HCT116 (cell line): ENCODE data around the gene TEPSIN. TPM values are rescaled to one million over a fixed set of nuclear protein-coding genes. Genes with fewer than 3 reads are reported as not detected.

Experiments
- ATAC-seq: fragments of 200-7000 bp; cut with Tn5 transposase; 2 replicates; pipeline ENCODE4 v1.9.1; 2020; ENCODE audit warnings: mild to moderate bottlenecking, moderate library complexity
- BruUV-seq: library from RNA; stranded (reverse); fragments of 400-500 nt; replicated peaks from 2 replicates; lab custom pipeline; 2021; lab: Mats Ljungman, UMichigan
- CTCF ChIA-PET: fragments of 300-600 bp; sonication (Branson Sonifier 250); formaldehyde crosslinking; loops from one replicate; lab custom pipeline; 2021; ENCODE audit warnings: antibody characterized with exemption; lab: Charles Lee
- POLR2A ChIA-PET: fragments of 300-600, 350-600 bp; sonication (Branson Sonifier 250); formaldehyde crosslinking; loops from one replicate; lab custom pipeline; 2021; ENCODE audit warnings: antibody characterized with exemption; lab: Charles Lee
- RAD21 ChIA-PET, 2 experiments: fragments of 300-600 bp; sonication (Branson Sonifier 250); formaldehyde crosslinking; loops; one replicate each; lab custom pipeline; 2023; ENCODE audit warnings: low total read pairs in 2 of 2; ENCODE audit not compliant: uncharacterized antibody in 2 of 2, unreplicated experiment in 2 of 2, low non-redundant PET in 1 of 2; lab: Charles Lee
- DNase-seq: peaks from one replicate; pipeline ENCODE4 v3.0.0-alpha.2; 2010; ENCODE audit warnings: low read depth, low spot score
- H2AFZ ChIP-seq: fragments of 200-600 bp; shearing (Covaris generic), sonication (generic); 2 replicates; pipeline ENCODE4 v1.6.1; 2017; ENCODE audit warnings: low read depth, mixed run types, mixed read lengths, antibody characterized with exemption, low read length; ENCODE audit not compliant: poor library complexity, severe bottlenecking
- H3K27ac ChIP-seq: 2 replicates; pipeline ENCODE4 v1.5.1; 2012; ENCODE audit warnings: low read depth, low read length
- H3K27me3 ChIP-seq: fragments of 200-600 bp; sonication (generic); 2 replicates; pipeline ENCODE4 v1.6.1; 2016; ENCODE audit warnings: mixed run types, low read length, mixed read lengths; ENCODE audit not compliant: insufficient read depth
- H3K36me3 ChIP-seq, 2 experiments: fragments of 200-500 bp in 1 of 2; fragments of 200-600 bp in 1 of 2; sonication (Bioruptor generic) in 1 of 2; sonication (generic) in 1 of 2; 2 replicates each; pipeline versions ENCODE4 v1.5.1 to v1.6.1; 2014 to 2016; ENCODE audit warnings: low read length in 2 of 2, inconsistent platforms in 1 of 2, mixed read lengths in 1 of 2, mixed run types in 1 of 2; ENCODE audit not compliant: insufficient read depth in 2 of 2, control insufficient read depth in 1 of 2
- H3K4me1 ChIP-seq, 2 experiments: fragments of 200-600 bp in 1 of 2; sonication (generic) in 1 of 2; 2 replicates each; pipeline versions ENCODE4 v1.5.1 to v1.6.1; 2012 to 2017; ENCODE audit warnings: low read length in 2 of 2, inconsistent platforms in 1 of 2, mild to moderate bottlenecking in 1 of 2, mixed read lengths in 1 of 2, mixed run types in 1 of 2, moderate library complexity in 1 of 2; ENCODE audit not compliant: insufficient read depth in 2 of 2, control insufficient read depth in 1 of 2
- H3K4me2 ChIP-seq: fragments of 200-600 bp; sonication (generic); 2 replicates; pipeline ENCODE4 v1.6.1; 2017; ENCODE audit warnings: mixed run types, low read length, mixed read lengths
- H3K4me3 ChIP-seq, 2 experiments: fragments of 200-600 bp in 1 of 2; sonication (generic) in 1 of 2; replicated peaks in 1 of 2; 2 replicates each; pipeline ENCODE4 v1.5.1; 2011 to 2016; ENCODE audit warnings: low read length in 2 of 2, control low read depth in 1 of 2, low read depth in 1 of 2, mild to moderate bottlenecking in 1 of 2, mixed read lengths in 1 of 2, mixed run types in 1 of 2
- H3K79me2 ChIP-seq: fragments of 200-600 bp; sonication (generic); 2 replicates; pipeline ENCODE4 v1.6.1; 2017; ENCODE audit warnings: mild to moderate bottlenecking, mixed run types, low read length, moderate library complexity, mixed read lengths; ENCODE audit not compliant: insufficient read depth
- H3K9ac ChIP-seq: fragments of 200-600 bp; sonication (generic); 2 replicates; pipeline ENCODE4 v1.6.1; 2016; ENCODE audit warnings: low read length, mixed read lengths
- H3K9me2 ChIP-seq: fragments of 200-600 bp; sonication (generic), shearing (Covaris generic); 2 replicates; pipeline ENCODE4 v1.6.1; 2017; ENCODE audit warnings: mixed run types, mild to moderate bottlenecking, moderate library complexity; ENCODE audit not compliant: insufficient read depth
- H3K9me3 ChIP-seq, 2 experiments: fragments of 200-500 bp in 1 of 2; fragments of 200-600 bp in 1 of 2; sonication (Bioruptor generic) in 1 of 2; sonication (generic) in 1 of 2; 2 replicates each; pipeline ENCODE4 v1.6.1; 2014 to 2017; ENCODE audit warnings: low read length in 2 of 2, mixed read lengths in 2 of 2, inconsistent platforms in 1 of 2, low read depth in 1 of 2, mild to moderate bottlenecking in 1 of 2, mixed run types in 1 of 2, moderate library complexity in 1 of 2; ENCODE audit not compliant: control insufficient read depth in 1 of 2, insufficient read depth in 1 of 2
- H4K20me1 ChIP-seq: fragments of 200-600 bp; sonication (generic), shearing (Covaris generic); 2 replicates; pipeline ENCODE4 v1.6.1; 2017; ENCODE audit warnings: mixed run types, mild to moderate bottlenecking, moderate library complexity; ENCODE audit not compliant: insufficient read depth
- ATF3 ChIP-seq: IDR thresholded peaks from 2 replicates; pipeline ENCODE4 v1.6.1; 2012
- CBX3 ChIP-seq: IDR thresholded peaks from 2 replicates; pipeline ENCODE4 v1.6.1; 2012; ENCODE audit warnings: low read depth
- EGR1 ChIP-seq: IDR thresholded peaks from 2 replicates; pipeline ENCODE4 v1.6.1; 2012; ENCODE audit warnings: low read depth
- ELF1 ChIP-seq: IDR thresholded peaks from 2 replicates; pipeline ENCODE4 v1.6.1; 2012; ENCODE audit warnings: low read depth, borderline replicate concordance
- EZH2phosphoT487 ChIP-seq: fragments of 200-600 bp; IDR thresholded peaks from 2 replicates; pipeline ENCODE4 v1.6.1; 2018; ENCODE audit warnings: antibody characterized with exemption, borderline replicate concordance
- MAX ChIP-seq: IDR thresholded peaks from 2 replicates; pipeline ENCODE4 v1.6.1; 2012
- POLR2A ChIP-seq: IDR thresholded peaks from 2 replicates; pipeline ENCODE4 v1.7.0; 2011; ENCODE audit warnings: borderline replicate concordance; ENCODE audit not compliant: insufficient read depth, insufficient read length; ENCODE audit errors: extremely low read depth
- POLR2AphosphoS5 ChIP-seq: IDR thresholded peaks from 2 replicates; pipeline ENCODE4 v1.6.1; 2011; ENCODE audit warnings: mild to moderate bottlenecking, low read depth, low read length, moderate library complexity
- RAD21 ChIP-seq: IDR thresholded peaks from 2 replicates; pipeline ENCODE4 v1.6.1; 2012; ENCODE audit warnings: low read depth, mild to moderate bottlenecking
- SRF ChIP-seq: IDR thresholded peaks from 2 replicates; pipeline ENCODE4 v1.6.1; 2012; ENCODE audit warnings: low read depth
- YY1 ChIP-seq: IDR thresholded peaks from 2 replicates; pipeline ENCODE4 v1.6.1; 2011; ENCODE audit warnings: low read length, low read depth, moderate library complexity, mild to moderate bottlenecking; ENCODE audit not compliant: insufficient replicate concordance; ENCODE audit errors: extremely low read depth
- ZFX ChIP-seq: fragments of 450-650 bp; IDR thresholded peaks from 2 replicates; pipeline ENCODE4 v1.6.1; 2017
- ZNF274 ChIP-seq: fragments of 200-500 bp; sonication (Bioruptor generic); IDR thresholded peaks from 2 replicates; pipeline ENCODE4 v1.6.1; 2014; ENCODE audit warnings: mild to moderate bottlenecking, low read depth, low read length, inconsistent platforms
- intact Hi-C: fragments of 100-400 bp; cut with micrococcal nuclease; formaldehyde crosslinking; loops from 2 replicates; pipeline ENCODE4 v1.10.0; 2022
- total RNA-seq: library from RNA; stranded (reverse); gene quantifications from one replicate; pipeline ENCODE4 v1.2.1, GENCODE V29; 2021; ENCODE audit not compliant: unreplicated experiment
- TF ChIP-seq, protein P1 (sequence below), 3 experiments: fragments of 200-600 bp in 1 of 3; sonication (generic) in 1 of 3; IDR thresholded peaks in 2 of 3; conservative IDR thresholded peaks in 1 of 3; 2 replicates each; pipeline ENCODE4 v1.5.1; 2012 to 2017; ENCODE audit warnings: low read depth in 2 of 3, low read length in 2 of 3, antibody characterized with exemption in 1 of 3, borderline replicate concordance in 1 of 3, control low read depth in 1 of 3, mild to moderate bottlenecking in 1 of 3, mixed read lengths in 1 of 3, mixed run types in 1 of 3, moderate library complexity in 1 of 3; ENCODE audit not compliant: insufficient read depth in 1 of 3
- TF ChIP-seq, protein P2 (sequence below): IDR thresholded peaks from 2 replicates; pipeline ENCODE4 v1.6.1; 2012; ENCODE audit warnings: low read depth
- TF ChIP-seq, protein P3 (sequence below): IDR thresholded peaks from 2 replicates; pipeline ENCODE4 v1.6.1; 2011; ENCODE audit warnings: mild to moderate bottlenecking, low read length, moderate library complexity; ENCODE audit not compliant: insufficient replicate concordance; ENCODE audit errors: extremely low read depth

TEPSIN gene
- total RNA-seq, 1 experiment from 2014 or later = 50.6 TPM

- ChIA-PET RAD21 (interaction anchor here in 1 of 2 experiments (0.8 kb wide), 1 partner anchor 99 kb away, joined by 4 read pairs; no protein-coding TSS in a partner anchor), POLR2A (no interaction called here)
- Histone ChIP-seq H3K36me3 (peaks cover 2 to 10% of the 10 kb centered on the region in 2 experiments; a peak in 1 of 4 replicates), H3K4me1 (peaks cover 12 to 35% of the 10 kb centered on the region in 2 experiments; a peak in 3 of 4 replicates), H4K20me1 (no peaks in the 10 kb centered on the region), H3K9me3 (no peaks in the 10 kb centered on the region), H3K4me2 (no peak overlapping the region), H3K4me3 (no peak overlapping the region), H3K27ac (peak overlapping the region; percentile 86; the same call in 1 of the 2 replicates), H2AFZ (no peak overlapping the region), H3K79me2 (peaks cover 50% of the 10 kb centered on the region), H3K9me2 (no peaks in the 10 kb centered on the region), H3K27me3 (no peaks in the 10 kb centered on the region)
- intact Hi-C loops = loop anchor here (1.0 kb wide), 2 partner anchors 100 to 253 kb away; no protein-coding TSS in a partner anchor
- peak; percentile 20 for ATAC-seq
- BruUV-seq = no TSS peak
- TF ChIP-seq ZFX = no peak
- TF ChIP-seq, protein P1, sequence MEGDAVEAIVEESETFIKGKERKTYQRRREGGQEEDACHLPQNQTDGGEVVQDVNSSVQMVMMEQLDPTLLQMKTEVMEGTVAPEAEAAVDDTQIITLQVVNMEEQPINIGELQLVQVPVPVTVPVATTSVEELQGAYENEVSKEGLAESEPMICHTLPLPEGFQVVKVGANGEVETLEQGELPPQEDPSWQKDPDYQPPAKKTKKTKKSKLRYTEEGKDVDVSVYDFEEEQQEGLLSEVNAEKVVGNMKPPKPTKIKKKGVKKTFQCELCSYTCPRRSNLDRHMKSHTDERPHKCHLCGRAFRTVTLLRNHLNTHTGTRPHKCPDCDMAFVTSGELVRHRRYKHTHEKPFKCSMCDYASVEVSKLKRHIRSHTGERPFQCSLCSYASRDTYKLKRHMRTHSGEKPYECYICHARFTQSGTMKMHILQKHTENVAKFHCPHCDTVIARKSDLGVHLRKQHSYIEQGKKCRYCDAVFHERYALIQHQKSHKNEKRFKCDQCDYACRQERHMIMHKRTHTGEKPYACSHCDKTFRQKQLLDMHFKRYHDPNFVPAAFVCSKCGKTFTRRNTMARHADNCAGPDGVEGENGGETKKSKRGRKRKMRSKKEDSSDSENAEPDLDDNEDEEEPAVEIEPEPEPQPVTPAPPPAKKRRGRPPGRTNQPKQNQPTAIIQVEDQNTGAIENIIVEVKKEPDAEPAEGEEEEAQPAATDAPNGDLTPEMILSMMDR (IDR thresholded peaks at IDR 0.05 in 2 of 3, conservative IDR thresholded peaks at IDR 0.05 in 1 of 3; ENCODE audit: borderline replicate concordance in 1 of 3, insufficient read depth in 1 of 3, low read depth in 2 of 3, low read length in 2 of 3) = peak in 2 of 3 experiments; percentile 95 to 97
- no peak for TF ChIP-seq MAX
- TF ChIP-seq, protein P2, sequence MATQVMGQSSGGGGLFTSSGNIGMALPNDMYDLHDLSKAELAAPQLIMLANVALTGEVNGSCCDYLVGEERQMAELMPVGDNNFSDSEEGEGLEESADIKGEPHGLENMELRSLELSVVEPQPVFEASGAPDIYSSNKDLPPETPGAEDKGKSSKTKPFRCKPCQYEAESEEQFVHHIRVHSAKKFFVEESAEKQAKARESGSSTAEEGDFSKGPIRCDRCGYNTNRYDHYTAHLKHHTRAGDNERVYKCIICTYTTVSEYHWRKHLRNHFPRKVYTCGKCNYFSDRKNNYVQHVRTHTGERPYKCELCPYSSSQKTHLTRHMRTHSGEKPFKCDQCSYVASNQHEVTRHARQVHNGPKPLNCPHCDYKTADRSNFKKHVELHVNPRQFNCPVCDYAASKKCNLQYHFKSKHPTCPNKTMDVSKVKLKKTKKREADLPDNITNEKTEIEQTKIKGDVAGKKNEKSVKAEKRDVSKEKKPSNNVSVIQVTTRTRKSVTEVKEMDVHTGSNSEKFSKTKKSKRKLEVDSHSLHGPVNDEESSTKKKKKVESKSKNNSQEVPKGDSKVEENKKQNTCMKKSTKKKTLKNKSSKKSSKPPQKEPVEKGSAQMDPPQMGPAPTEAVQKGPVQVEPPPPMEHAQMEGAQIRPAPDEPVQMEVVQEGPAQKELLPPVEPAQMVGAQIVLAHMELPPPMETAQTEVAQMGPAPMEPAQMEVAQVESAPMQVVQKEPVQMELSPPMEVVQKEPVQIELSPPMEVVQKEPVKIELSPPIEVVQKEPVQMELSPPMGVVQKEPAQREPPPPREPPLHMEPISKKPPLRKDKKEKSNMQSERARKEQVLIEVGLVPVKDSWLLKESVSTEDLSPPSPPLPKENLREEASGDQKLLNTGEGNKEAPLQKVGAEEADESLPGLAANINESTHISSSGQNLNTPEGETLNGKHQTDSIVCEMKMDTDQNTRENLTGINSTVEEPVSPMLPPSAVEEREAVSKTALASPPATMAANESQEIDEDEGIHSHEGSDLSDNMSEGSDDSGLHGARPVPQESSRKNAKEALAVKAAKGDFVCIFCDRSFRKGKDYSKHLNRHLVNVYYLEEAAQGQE = no peak
- no peak for TF ChIP-seq SRF
- TF ChIP-seq, protein P3, sequence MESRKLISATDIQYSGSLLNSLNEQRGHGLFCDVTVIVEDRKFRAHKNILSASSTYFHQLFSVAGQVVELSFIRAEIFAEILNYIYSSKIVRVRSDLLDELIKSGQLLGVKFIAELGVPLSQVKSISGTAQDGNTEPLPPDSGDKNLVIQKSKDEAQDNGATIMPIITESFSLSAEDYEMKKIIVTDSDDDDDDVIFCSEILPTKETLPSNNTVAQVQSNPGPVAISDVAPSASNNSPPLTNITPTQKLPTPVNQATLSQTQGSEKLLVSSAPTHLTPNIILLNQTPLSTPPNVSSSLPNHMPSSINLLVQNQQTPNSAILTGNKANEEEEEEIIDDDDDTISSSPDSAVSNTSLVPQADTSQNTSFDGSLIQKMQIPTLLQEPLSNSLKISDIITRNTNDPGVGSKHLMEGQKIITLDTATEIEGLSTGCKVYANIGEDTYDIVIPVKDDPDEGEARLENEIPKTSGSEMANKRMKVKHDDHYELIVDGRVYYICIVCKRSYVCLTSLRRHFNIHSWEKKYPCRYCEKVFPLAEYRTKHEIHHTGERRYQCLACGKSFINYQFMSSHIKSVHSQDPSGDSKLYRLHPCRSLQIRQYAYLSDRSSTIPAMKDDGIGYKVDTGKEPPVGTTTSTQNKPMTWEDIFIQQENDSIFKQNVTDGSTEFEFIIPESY = no peak
- TF ChIP-seq POLR2AphosphoS5 = peak; percentile 34; the same call in 1 of the 2 replicates
- no peak for TF ChIP-seq ATF3
- TF ChIP-seq EZH2phosphoT487 = no peak
- no peak for TF ChIP-seq YY1
- TF ChIP-seq POLR2A = no peak
- TF ChIP-seq ZNF274 = no peak
- TF ChIP-seq EGR1 = no peak
- TF ChIP-seq ELF1 = no peak
- peak; percentile 87 for TF ChIP-seq RAD21
- TF ChIP-seq CBX3 = no peak
- TF ChIP-seq, all 23 proteins: peak for 3
- no peak for DNase-seq
- H3K9ac ChIP-seq = no peak overlapping the region
- CTCF ChIA-PET = interaction anchor here (1.3 kb wide), 1 partner anchor 99 kb away, joined by 4 read pairs; no protein-coding TSS in a partner anchor
Measured at GRCh38 chr17:81241648-81242420, 3.0 kb upstream of the TEPSIN start.
